ENCODE data around the gene IFNA16.

GRCh38 chr9:21239911-21240310 lies 22.8 kb upstream of the IFNA16 start, which contains the start of gene IFNA14:
- no peak for TF ChIP-seq POLR2A (IDR thresholded peaks at IDR 0.05; ENCODE audit: low read depth)
- no peak for TF ChIP-seq POLR2AphosphoS5 (IDR thresholded peaks at IDR 0.05)
- TF ChIP-seq CTCF (IDR thresholded peaks at IDR 0.05): no peak
- TF ChIP-seq EP300 (IDR thresholded peaks at IDR 0.05): no peak
